Kidney epithelial cell (primary cell): Measurements from ENCODE around the gene CENPO. TPM values are rescaled to one million over a fixed set of nuclear protein-coding genes. Genes with fewer than 3 reads are reported as not detected.

ENCODE experiments used
- DNase-seq: peaks from one replicate; pipeline ENCODE4 v3.0.0-alpha.2; 2010; ENCODE audit warnings: low read depth
- H3K27me3 ChIP-seq: 2 replicates; pipeline ENCODE4 v1.6.0; 2011; ENCODE audit warnings: low read length; ENCODE audit not compliant: control insufficient read depth, insufficient read depth
- H3K36me3 ChIP-seq: 2 replicates; pipeline ENCODE4 v1.5.1; 2011; ENCODE audit warnings: low read length; ENCODE audit not compliant: control insufficient read depth, insufficient read depth
- H3K4me3 ChIP-seq: 2 replicates; pipeline ENCODE4 v1.5.1; 2011; ENCODE audit warnings: low read depth, mild to moderate bottlenecking, control low read depth, low read length
- CTCF ChIP-seq: IDR thresholded peaks from 2 replicates; pipeline ENCODE4 v1.5.1; 2011; ENCODE audit warnings: mild to moderate bottlenecking, moderate library complexity, low read length, control low read depth, inconsistent platforms; ENCODE audit not compliant: insufficient read depth, poor library complexity, severe bottlenecking
- total RNA-seq: library from RNA; depleted of rRNA; stranded (reverse); fragments of >200 nt; gene quantifications from 2 replicates; pipeline ENCODE4 v1.2.3, GENCODE V29; 2015

The CENPO gene
- total RNA-seq, 1 donor from 2014 or later: 10.9 TPM

DNA sequence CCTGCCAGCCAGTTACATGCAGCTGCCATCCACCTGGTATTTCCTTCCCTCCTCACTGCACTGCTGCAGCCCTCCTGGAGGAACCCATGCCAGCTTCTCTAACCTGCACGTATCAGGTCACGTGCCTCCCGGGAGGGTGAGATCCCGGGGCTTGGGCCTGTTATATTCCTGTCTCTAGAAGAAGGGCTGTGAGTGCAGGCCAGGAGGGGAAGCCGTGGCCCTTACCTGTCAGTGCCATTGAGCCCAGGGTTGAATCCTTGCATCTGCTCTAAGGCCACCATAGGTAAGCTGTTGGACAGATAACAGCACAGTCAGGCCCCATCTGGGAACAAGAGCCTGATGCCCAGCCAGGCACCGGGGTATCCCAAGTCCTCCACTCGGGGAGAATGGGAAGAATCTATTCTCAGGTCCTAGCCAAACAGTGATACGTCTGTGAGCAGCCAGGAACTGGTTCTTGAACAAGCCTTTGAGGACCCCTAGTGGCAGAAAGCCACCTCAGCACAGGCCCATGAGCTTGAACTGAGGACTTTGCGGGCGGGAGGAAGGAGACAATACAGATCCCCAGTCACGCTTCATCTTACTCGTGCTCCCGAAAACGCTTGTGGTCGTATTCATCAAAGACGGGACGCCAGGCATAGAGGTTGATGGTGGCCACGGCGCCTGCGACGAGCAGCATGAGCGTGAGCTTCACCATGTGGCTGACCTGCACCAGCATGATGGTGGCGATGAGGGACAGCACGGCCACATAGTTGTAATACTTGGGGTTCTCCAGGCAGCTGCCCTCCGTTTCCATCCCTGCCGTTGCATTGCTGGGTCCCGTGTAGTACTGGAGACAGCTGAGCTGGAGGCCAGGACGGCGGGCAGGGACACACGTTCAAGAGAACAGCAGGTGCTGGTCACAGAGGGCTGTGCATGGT, 34.4 kb downstream of the CENPO start:
- peak; percentile 37 for DNase-seq
- Histone ChIP-seq H3K4me3 (no peak overlapping the region), H3K27me3 (no peaks in the 10 kb centered on the region), H3K36me3 (no peaks in the 10 kb centered on the region)
- peak; percentile 91 for TF ChIP-seq CTCF

- H3K36me3 ChIP-seq: no peaks in the 10 kb centered on the region
- TF ChIP-seq CTCF: no peak
- H3K4me3 ChIP-seq: no peak overlapping the region
- no peaks in the 10 kb centered on the region for H3K27me3 ChIP-seq
- DNase-seq: no peak
Measured at GRCh38 chr2:24828238-24828996, 35.2 kb downstream of the CENPO start.

DNA sequence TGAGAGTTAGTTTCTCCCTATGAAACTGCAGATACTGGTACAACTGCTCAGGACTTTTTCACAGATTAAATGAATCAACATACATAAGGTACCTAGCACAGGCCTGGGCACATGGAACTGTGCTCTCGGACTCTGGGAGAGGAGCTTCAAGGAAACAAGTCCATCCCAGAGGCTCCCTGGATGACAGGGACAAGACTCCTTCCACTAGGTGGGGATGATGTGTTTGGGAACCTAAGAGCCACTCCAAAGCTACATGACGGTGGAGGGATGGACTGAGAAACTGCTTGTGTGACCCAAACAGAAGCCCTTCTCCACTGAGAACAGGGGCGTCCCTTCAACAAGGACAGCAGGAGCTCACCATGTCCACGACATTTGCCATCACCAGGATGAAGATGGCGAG, 37.1 kb downstream of the CENPO start:
- no peaks in the 10 kb centered on the region for H3K27me3 ChIP-seq
- no peak for DNase-seq
- no peak for TF ChIP-seq CTCF
- H3K4me3 ChIP-seq: no peak overlapping the region
- no peaks in the 10 kb centered on the region for H3K36me3 ChIP-seq

DNA sequence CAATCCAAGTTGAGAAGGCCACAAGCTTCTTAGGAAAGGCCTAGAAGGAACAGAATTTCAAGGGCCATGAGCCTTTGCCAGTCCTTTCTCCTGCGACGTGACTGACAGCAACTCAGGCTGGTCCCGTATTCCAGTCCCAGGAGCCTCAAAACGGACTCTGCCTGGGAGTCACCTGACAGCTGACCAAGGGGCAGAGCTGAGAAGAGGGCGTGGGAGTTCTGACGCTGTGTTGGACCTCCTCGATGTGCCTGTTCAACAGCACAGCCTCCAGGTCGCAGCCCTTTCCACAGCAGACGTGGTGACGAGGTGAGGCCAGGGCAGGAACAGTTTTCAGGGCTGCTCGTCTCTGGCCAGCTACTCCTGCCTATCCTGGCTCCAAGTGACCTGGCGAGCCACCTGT, 37.6 kb downstream of the CENPO start:
- Histone ChIP-seq H3K4me3 (no peak overlapping the region), H3K36me3 (no peaks in the 10 kb centered on the region), H3K27me3 (no peaks in the 10 kb centered on the region)
- TF ChIP-seq CTCF: no peak
- DNase-seq: no peak

DNA sequence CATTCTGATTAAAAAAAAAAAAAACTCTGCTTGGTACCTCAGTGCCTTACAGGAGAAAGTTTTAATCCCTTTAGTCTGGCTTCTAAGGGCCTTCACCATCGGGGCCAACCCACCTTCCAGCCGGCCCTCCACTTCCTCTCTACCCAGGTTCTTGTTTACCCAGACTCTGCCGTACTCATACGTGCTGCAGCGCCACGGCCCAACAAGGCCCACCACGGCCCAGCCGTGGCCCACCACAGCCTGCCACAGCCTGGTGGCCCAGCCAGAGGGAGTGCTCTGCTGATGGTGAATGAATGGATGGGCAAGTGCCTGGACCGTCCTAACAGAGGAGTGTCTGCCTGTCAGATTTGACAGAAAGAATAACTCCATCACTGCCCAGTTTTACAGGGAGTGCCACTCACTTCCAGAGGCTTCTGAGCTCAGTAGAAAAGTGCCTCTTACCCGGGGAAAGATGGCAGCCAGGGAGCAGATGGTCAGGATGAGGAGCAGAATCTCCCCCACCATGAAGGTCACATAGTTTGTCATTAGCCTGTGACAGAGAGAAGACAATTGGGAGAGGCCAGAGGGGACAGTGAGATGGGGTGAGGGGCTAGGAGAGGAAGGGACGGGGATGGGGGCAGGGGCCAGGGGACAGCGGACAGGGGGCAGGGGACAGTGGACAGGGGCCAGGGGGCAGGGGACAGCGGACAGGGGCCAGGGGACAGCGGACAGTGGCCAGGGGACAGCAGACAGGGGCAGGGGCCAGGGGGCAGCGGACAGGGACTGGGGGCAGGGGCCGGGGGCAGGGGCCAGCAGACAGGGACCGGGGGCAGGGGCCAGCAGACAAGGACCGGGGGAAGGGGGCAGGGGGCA, 38.2 kb downstream of the CENPO start:
- no peak for DNase-seq
- H3K4me3 ChIP-seq: no peak overlapping the region
- TF ChIP-seq CTCF: no peak
- H3K27me3 ChIP-seq: no peaks in the 10 kb centered on the region
- no peaks in the 10 kb centered on the region for H3K36me3 ChIP-seq
